A549 (cell line): ENCODE data around the gene BAHCC1. TPM values are rescaled to one million over a fixed set of nuclear protein-coding genes. Genes with fewer than 3 reads are reported as not detected.

Experiments used
- ATOH8 ChIP-seq: fragments of 250-450 bp; sonication (Bioruptor Pico); IDR thresholded peaks from 2 replicates; pipeline ENCODE4 v1.5.0; 2020; ENCODE audit warnings: low read depth, mild to moderate bottlenecking, moderate library complexity
- BCL3 ChIP-seq: fragments of >200 bp; sonication (Bioruptor Twin); formaldehyde crosslinking; IDR thresholded peaks from 3 replicates; pipeline ENCODE4 v1.6.1; 2016
- BHLHE40 ChIP-seq: IDR thresholded peaks from 2 replicates; pipeline ENCODE4 v1.6.1; 2012; ENCODE audit warnings: low read depth, low read length, inconsistent platforms
- CBX8 ChIP-seq: fragments of 200-600 bp; sonication (generic); IDR thresholded peaks from 2 replicates; pipeline ENCODE4 v1.6.1; 2016
- CEBPB ChIP-seq, 2 experiments: fragments of >200 bp in 1 of 2; sonication (Bioruptor Twin) in 1 of 2; formaldehyde crosslinking in 1 of 2; IDR thresholded peaks; 2 replicates each; pipeline ENCODE4 v1.6.1; 2012 to 2016
- CHD2 ChIP-seq: fragments of 150-350 bp; IDR thresholded peaks from 2 replicates; pipeline ENCODE4 v1.6.1; 2014; ENCODE audit warnings: low read length; ENCODE audit not compliant: partially characterized antibody
- CHD4 ChIP-seq: fragments of 200-600 bp; sonication (generic); IDR thresholded peaks from 2 replicates; pipeline ENCODE4 v1.6.1; 2016; ENCODE audit warnings: antibody characterized with exemption, mild to moderate bottlenecking, borderline replicate concordance
- EHF ChIP-seq: fragments of 250-450 bp; sonication (Bioruptor Pico); IDR thresholded peaks from 2 replicates; pipeline ENCODE4 v1.5.0; 2020; ENCODE audit warnings: mild to moderate bottlenecking
- EHMT2 ChIP-seq: fragments of 200-600 bp; sonication (generic); IDR thresholded peaks from 2 replicates; pipeline ENCODE4 v1.6.1; 2016; ENCODE audit warnings: antibody characterized with exemption, low read depth, mild to moderate bottlenecking, moderate library complexity
- EP300 ChIP-seq, 2 experiments: fragments of >200 bp; sonication (Bioruptor Twin); formaldehyde crosslinking; IDR thresholded peaks; 2 replicates in 1 of 2; 3 replicates in 1 of 2; pipeline ENCODE4 v1.6.1; 2016 to 2017
- ESRRA ChIP-seq: fragments of 150-350 bp; IDR thresholded peaks from 2 replicates; pipeline ENCODE4 v1.6.1; 2014; ENCODE audit warnings: mild to moderate bottlenecking, low read length, borderline replicate concordance
- FOSL2 ChIP-seq, 2 experiments: fragments of 450-650 bp in 1 of 2; fragments of >200 bp in 1 of 2; sonication (Bioruptor Twin) in 1 of 2; formaldehyde crosslinking; IDR thresholded peaks; 2 replicates each; pipeline versions ENCODE4 v1.5.0 to v1.6.1; 2016 to 2020; ENCODE audit warnings: mild to moderate bottlenecking in 1 of 2, moderate library complexity in 1 of 2
- FOXS1 ChIP-seq: fragments of 250-450 bp; sonication (Bioruptor Pico); IDR thresholded peaks from 2 replicates; pipeline ENCODE4 v1.5.0; 2020; ENCODE audit warnings: mild to moderate bottlenecking, moderate library complexity
- GATA3 ChIP-seq: IDR thresholded peaks from 2 replicates; pipeline ENCODE4 v1.6.1; 2012; ENCODE audit warnings: borderline replicate concordance
- HMGXB4 ChIP-seq: fragments of 250-450 bp; sonication (Bioruptor Pico); IDR thresholded peaks from 2 replicates; pipeline ENCODE4 v1.5.0; 2021; ENCODE audit warnings: mild to moderate bottlenecking, moderate library complexity, borderline replicate concordance
- HOXB5 ChIP-seq: fragments of 250-450 bp; sonication (Bioruptor Pico); IDR thresholded peaks from 2 replicates; pipeline ENCODE4 v1.5.0; 2020; ENCODE audit warnings: mild to moderate bottlenecking, moderate library complexity
- JUN ChIP-seq, 2 experiments: fragments of >200 bp; sonication (Bioruptor Twin); formaldehyde crosslinking; IDR thresholded peaks; 2 replicates in 1 of 2; 3 replicates in 1 of 2; pipeline ENCODE4 v1.6.1; 2016 to 2017
- JUNB ChIP-seq: fragments of >200 bp; sonication (Bioruptor Twin); formaldehyde crosslinking; IDR thresholded peaks from 2 replicates; pipeline ENCODE4 v1.6.1; 2016
- KDM5A ChIP-seq: fragments of 200-600 bp; sonication (generic); IDR thresholded peaks from 2 replicates; pipeline ENCODE4 v1.6.1; 2016; ENCODE audit warnings: antibody characterized with exemption, mild to moderate bottlenecking
- MAZ ChIP-seq: fragments of 150-350 bp; IDR thresholded peaks from 2 replicates; pipeline ENCODE4 v1.6.1; 2014; ENCODE audit warnings: antibody characterized with exemption, low read depth, low read length, borderline replicate concordance
- MYC ChIP-seq: IDR thresholded peaks from 2 replicates; pipeline ENCODE4 v1.6.1; 2012; ENCODE audit warnings: mild to moderate bottlenecking, inconsistent platforms, low read length, improper control_type of control experiment, borderline replicate concordance
- NPAS2 ChIP-seq: fragments of 250-450 bp; sonication (Bioruptor Pico); IDR thresholded peaks from 2 replicates; pipeline ENCODE4 v1.8.0; 2022; ENCODE audit warnings: mild to moderate bottlenecking, moderate library complexity, borderline replicate concordance
- NR3C1 ChIP-seq: fragments of >200 bp; sonication (Bioruptor Twin); formaldehyde crosslinking; IDR thresholded peaks from 3 replicates; pipeline ENCODE4 v1.6.1; 2017
- PHF8 ChIP-seq: fragments of 200-600 bp; sonication (generic); IDR thresholded peaks from 2 replicates; pipeline ENCODE4 v1.6.1; 2016; ENCODE audit warnings: low read depth, mild to moderate bottlenecking, antibody characterized with exemption, moderate library complexity, borderline replicate concordance
- POLR2A ChIP-seq: IDR thresholded peaks from 2 replicates; pipeline ENCODE4 v1.6.1; 2012; ENCODE audit warnings: mild to moderate bottlenecking, low read length
- POLR2AphosphoS2 ChIP-seq: conservative IDR thresholded peaks from 2 replicates; pipeline ENCODE4 v1.6.1; 2012; ENCODE audit warnings: low read length, improper control_type of control experiment, inconsistent platforms
- RARB ChIP-seq: fragments of 250-450 bp; sonication (Bioruptor Pico); IDR thresholded peaks from 2 replicates; pipeline ENCODE4 v1.8.0; 2021; ENCODE audit warnings: mild to moderate bottlenecking, moderate library complexity
- RCOR1 ChIP-seq: fragments of 150-350 bp; IDR thresholded peaks from 2 replicates; pipeline ENCODE4 v1.6.1; 2014; ENCODE audit warnings: antibody characterized with exemption, low read length, low read depth
- TFCP2L1 ChIP-seq: fragments of 250-450 bp; sonication (Bioruptor Pico); IDR thresholded peaks from 2 replicates; pipeline ENCODE4 v1.5.0; 2021; ENCODE audit warnings: mild to moderate bottlenecking
- USF2 ChIP-seq: fragments of 450-650 bp; IDR thresholded peaks from 2 replicates; pipeline ENCODE4 v1.6.1; 2014; ENCODE audit warnings: antibody characterized with exemption
- ZC3H11A ChIP-seq: fragments of 450-650 bp; IDR thresholded peaks from 2 replicates; pipeline ENCODE4 v1.6.1; 2014; ENCODE audit warnings: antibody characterized with exemption, mild to moderate bottlenecking
- ZFP36 ChIP-seq: fragments of 450-650 bp; IDR thresholded peaks from 2 replicates; pipeline ENCODE4 v1.6.1; 2014; ENCODE audit warnings: borderline replicate concordance; ENCODE audit not compliant: partially characterized antibody
- ZSCAN20 ChIP-seq: fragments of 250-450 bp; sonication (Bioruptor Pico); IDR thresholded peaks from 2 replicates; pipeline ENCODE4 v1.8.0; 2022; ENCODE audit warnings: mild to moderate bottlenecking, moderate library complexity
- polyA plus RNA-seq, 4 experiments: library from polyadenylated mRNA; depleted of rRNA in 3 of 4; stranded (reverse); fragments of >200 nt; fragmentation: RNase III in 1 of 4; extraction: RNeasy Plus Mini Kit Qiagen cat#74134 plus additional on column Dnase treatment in 1 of 4; gene quantifications; 2 replicates in 3 of 4; 3 replicates in 1 of 4; pipeline ENCODE4 v1.2.3, GENCODE V29; 2011 to 2017
- TF ChIP-seq, protein P1 (sequence below): IDR thresholded peaks from 2 replicates; pipeline ENCODE4 v1.6.1; 2012

BAHCC1 gene
- polyA plus RNA-seq, 2 of the 4 experiments (the other 2 are of a cell fraction): 2.6 to 5.8 TPM

- TF ChIP-seq CHD2 (no peak), POLR2A (peak; percentile 36), ZSCAN20 (CRISPR knock-in tag) (no peak), HOXB5 (CRISPR knock-in tag) (peak; percentile 24; the same call in 1 of the 2 replicates), JUN (IDR thresholded peaks at IDR 0.05) (no peak), ZC3H11A (no peak), NR3C1 (no peak), FOXS1 (CRISPR knock-in tag) (no peak), EHF (CRISPR knock-in tag) (peak; percentile 86), RCOR1 (no peak), NPAS2 (no peak), MYC (no peak), TFCP2L1 (0 out of 2 replicates have a peak, but pooled peaks have one; percentile 29), BCL3 (no peak; the same call in 2 of the 3 replicates), JUNB (no peak), PHF8 (no peak), BHLHE40 (no peak), ESRRA (no peak), GATA3 (peak; percentile 7; the same call in 1 of the 2 replicates), FOSL2 (IDR thresholded peaks at IDR 0.05) (no peak), FOSL2 (CRISPR knock-in tag; IDR thresholded peaks at IDR 0.05) (peak; percentile 8), CEBPB (IDR thresholded peaks at IDR 0.05) (peak in 1 of 2 experiments; percentile 24; a peak in 1 of 4 replicates), EHMT2 (no peak), EP300 (IDR thresholded peaks at IDR 0.05) (no peak), CHD4 (no peak), USF2 (no peak), KDM5A (no peak), HMGXB4 (CRISPR knock-in tag) (no peak; the same call in 1 of the 2 replicates), ZFP36 (no peak), MAZ (no peak), ATOH8 (no peak), CBX8 (no peak), POLR2AphosphoS2 (peak; percentile 95), RARB (peak; percentile 83; the same call in 1 of the 2 replicates)
- TF ChIP-seq, protein P1, sequence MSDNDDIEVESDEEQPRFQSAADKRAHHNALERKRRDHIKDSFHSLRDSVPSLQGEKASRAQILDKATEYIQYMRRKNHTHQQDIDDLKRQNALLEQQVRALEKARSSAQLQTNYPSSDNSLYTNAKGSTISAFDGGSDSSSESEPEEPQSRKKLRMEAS: peak; percentile 22
Measured at GRCh38 chr17:81508639-81509206, 113.5 kb downstream of the BAHCC1 start (continued).
